Uterus (tissue), 2 donors: ENCODE data around the gene ASPSCR1.

Experiments
- CTCF ChIP-seq, 4 experiments: fragments of 200-600 bp in 2 of 4; fragments of 450-650 bp in 2 of 4; sonication (generic) in 2 of 4; IDR thresholded peaks; one replicate each; pipeline ENCODE4 v1.5.1; 2016 to 2019; ENCODE audit warnings: antibody characterized with exemption in 4 of 4, mild to moderate bottlenecking in 2 of 4, moderate library complexity in 1 of 4
- POLR2A ChIP-seq, 2 donors: fragments of 450-650 bp; IDR thresholded peaks; one replicate each; pipeline ENCODE4 v1.6.1; 2016; ENCODE audit warnings: antibody characterized with exemption in 2 of 2, mild to moderate bottlenecking in 1 of 2, moderate library complexity in 1 of 2

- TF ChIP-seq CTCF (IDR thresholded peaks at IDR 0.05) (no peak), POLR2A (IDR thresholded peaks at IDR 0.05) (no peak)
These were observed 15.1 kb downstream of the ASPSCR1 start for GRCh38 chr17:81992306-81993102.
